Adrenal gland (tissue), 5 donors: Measurements from ENCODE around the gene GGT5.

Source experiments
- POLR2A ChIP-seq, 2 donors: fragments of 450-650 bp; IDR thresholded peaks; one replicate each; pipeline ENCODE4 v1.6.1; 2017; ENCODE audit warnings: antibody characterized with exemption in 2 of 2, mild to moderate bottlenecking in 2 of 2, moderate library complexity in 1 of 2
- TF ChIP-seq, protein P1 (sequence below), 6 experiments: fragments of 450-650 bp in 4 of 6; fragments of 200-600 bp in 2 of 6; sonication (generic) in 1 of 6; IDR thresholded peaks; 1 replicate in 5 of 6; 2 replicates in 1 of 6; pipeline versions ENCODE4 v1.5.1 to v1.8.0; 2016 to 2021; ENCODE audit warnings: antibody characterized with exemption in 6 of 6, mild to moderate bottlenecking in 2 of 6, moderate library complexity in 1 of 6
- donor health status: DM: no; HTN: no; CAD: no.

DNA sequence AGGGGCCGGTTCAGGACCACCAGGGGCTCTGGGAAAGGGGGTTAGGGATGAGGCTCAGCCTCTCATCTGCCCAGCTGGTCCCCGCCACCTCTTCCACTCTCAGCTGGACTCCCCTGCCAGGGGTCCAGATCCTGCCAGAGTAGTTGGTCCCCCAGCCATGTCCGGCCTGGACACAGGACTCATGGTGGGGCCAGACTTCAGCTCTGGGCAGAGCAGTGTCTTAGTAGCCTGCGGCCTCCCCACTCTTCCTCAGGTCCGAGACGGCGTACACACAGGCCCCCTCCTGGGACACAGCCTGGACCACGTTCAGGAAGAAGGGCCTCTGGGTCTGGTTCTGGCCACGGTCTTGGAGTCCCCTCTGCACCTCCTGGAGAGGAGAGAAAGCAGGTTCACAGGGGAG lies 25.1 kb downstream of the GGT5 start:
- TF ChIP-seq, protein P1, sequence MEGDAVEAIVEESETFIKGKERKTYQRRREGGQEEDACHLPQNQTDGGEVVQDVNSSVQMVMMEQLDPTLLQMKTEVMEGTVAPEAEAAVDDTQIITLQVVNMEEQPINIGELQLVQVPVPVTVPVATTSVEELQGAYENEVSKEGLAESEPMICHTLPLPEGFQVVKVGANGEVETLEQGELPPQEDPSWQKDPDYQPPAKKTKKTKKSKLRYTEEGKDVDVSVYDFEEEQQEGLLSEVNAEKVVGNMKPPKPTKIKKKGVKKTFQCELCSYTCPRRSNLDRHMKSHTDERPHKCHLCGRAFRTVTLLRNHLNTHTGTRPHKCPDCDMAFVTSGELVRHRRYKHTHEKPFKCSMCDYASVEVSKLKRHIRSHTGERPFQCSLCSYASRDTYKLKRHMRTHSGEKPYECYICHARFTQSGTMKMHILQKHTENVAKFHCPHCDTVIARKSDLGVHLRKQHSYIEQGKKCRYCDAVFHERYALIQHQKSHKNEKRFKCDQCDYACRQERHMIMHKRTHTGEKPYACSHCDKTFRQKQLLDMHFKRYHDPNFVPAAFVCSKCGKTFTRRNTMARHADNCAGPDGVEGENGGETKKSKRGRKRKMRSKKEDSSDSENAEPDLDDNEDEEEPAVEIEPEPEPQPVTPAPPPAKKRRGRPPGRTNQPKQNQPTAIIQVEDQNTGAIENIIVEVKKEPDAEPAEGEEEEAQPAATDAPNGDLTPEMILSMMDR (IDR thresholded peaks at IDR 0.05): no peak
- no peak for TF ChIP-seq POLR2A (IDR thresholded peaks at IDR 0.05)
